ENCODE measurements around the gene PDCL2. TPM values are rescaled to one million over a fixed set of nuclear protein-coding genes. Genes with fewer than 3 reads are reported as not detected.

The PDCL2 gene
- polyA plus RNA-seq, 3 donors, result not detected

DNA sequence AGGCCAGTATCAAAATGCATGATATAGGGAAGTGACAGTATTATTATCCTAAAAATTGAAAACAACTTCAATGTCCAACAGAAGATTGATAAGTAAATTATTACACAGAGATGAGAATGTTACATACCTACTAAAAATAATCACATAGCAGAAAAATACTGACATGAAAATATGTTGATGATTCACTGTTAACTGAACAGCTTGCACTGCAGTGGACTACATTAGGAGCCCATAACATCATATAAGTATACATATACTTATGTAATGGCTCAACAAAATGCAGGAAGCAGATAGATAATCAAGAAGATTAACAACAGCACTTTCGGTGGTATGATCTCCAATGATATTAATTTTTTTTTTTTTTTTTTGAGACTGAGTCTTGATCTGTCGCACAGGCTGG lies 52.4 kb downstream of the PDCL2 start:
- no peak for DNase-seq

DNA sequence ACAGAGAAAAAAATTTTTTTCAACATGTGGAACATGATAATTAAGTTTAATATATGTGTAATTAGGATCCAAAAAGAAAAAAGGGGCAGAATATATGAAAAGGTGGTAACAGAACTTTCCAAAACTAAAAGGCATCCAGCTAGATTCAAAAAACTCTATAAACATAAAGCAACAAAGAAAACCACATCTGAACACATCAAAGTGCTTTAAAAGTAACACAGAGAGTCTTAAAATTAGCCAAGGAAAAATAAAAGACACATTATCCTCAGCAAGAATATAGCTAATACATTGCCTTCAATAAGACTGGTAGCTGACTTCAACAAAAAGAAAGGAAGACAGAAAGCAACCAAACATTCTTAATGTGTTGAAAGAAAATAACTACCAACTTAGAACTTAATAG lies 53.5 kb downstream of the PDCL2 start:
- no peak for DNase-seq

DNA sequence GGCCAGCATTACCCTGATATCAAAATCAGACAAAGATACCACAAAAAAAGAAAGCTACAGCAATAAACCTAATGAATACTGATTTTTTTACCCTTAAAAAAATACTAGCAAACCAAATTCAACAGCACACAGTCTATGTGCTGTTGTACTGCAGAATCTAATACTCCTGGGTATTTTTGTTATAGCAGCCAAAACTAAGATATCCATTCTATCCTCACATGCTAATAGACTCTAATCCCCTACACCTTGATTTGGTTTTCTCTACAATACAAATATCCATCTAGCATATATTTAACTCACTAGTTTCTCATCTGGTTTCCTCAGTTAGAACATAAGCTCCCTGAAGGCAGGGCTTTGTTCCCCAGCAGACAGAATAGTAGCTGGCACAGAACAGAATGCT lies 57.7 kb downstream of the PDCL2 start:
- DNase-seq, result no peak

- no peak for DNase-seq
Observed at GRCh38 chr4:55530691-55531090, 61.4 kb downstream of the PDCL2 start.

DNA sequence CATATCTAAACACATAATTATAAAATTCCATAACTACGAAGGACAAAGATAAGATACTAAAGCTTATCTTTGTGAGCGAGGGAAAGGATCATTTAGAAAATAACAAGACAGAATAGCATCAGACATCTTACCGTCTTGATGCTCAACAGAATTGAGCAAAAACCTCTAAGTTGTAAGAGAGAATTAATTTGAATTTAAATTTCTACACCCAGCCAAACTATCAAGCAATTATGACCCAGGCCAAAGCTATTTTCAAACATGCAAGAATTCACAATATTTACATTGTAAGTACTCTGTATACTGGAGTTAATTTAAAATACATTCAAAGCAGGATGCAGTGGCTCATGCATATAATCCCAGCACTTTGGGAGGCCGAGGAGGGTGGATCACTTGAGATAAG lies 61.9 kb downstream of the PDCL2 start:
- no peak for DNase-seq

GRCh38 chr4:55528491-55528890 lies 63.6 kb downstream of the PDCL2 start:
- DNase-seq, result no peak

GRCh38 chr4:55524844-55525571 lies 67.0 kb downstream of the PDCL2 start:
- DNase-seq, result no peak

DNA sequence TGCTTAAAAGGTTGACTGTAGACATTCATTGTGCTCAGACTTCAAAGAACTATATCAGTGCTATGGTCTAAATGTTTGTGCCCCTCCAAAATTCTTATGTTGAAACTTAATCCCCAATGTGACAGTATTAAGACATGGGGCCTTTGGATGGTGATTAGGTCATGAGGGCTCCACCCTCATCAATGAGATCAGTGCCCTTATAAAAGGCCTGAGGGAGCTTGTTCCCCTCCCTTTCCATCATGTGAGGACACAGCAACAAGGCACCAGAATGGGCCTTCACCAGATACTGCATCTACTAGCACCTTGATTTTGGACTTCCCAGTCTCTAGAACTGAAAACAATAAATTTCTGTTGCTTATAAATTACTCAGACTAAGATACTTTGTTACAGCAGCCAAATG lies 73.6 kb downstream of the PDCL2 start:
- no peak for DNase-seq

- DNase-seq, result no peak
Observed at GRCh38 chr4:55517526-55518229, 74.4 kb downstream of the PDCL2 start.

DNA sequence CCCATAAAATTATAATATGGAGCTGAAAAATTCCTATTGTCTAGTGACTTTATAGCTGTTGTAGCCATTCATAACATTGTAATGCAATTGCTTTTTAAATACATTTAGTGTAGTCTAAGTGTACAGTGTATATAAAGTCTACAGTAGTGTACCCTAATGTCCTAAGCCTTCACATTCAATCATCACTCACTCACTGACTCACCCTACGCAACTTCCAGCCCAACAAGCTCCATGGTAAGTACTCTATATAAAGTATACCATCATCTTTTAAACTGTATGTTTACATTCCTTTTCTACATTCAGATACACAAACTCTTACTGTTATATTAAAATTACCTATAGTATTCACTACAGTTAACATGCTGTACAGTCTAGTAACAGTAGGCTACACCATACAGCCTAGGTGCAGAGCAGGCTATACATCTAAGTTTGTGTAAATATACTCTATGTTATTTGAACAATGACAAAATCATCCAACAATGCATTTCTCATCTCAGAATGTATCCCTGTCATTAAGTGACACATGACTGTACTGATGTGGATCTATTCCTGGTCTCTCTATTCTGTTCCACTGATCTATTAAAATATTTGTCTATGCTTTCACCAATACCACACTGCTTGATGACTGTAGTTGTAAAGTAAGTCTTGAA lies 79.0 kb downstream of the PDCL2 start:
- no peak for DNase-seq

- no peak for DNase-seq
Observed at GRCh38 chr4:55512077-55512476, 80.0 kb downstream of the PDCL2 start.

GRCh38 chr4:55510685-55511084 lies 81.4 kb downstream of the PDCL2 start:
- no peak for DNase-seq

GRCh38 chr4:55509266-55509665 lies 82.8 kb downstream of the PDCL2 start:
- no peak for DNase-seq

GRCh38 chr4:55507612-55508011 lies 84.4 kb downstream of the PDCL2 start:
- no peak for DNase-seq

Other genes starting within 250 kb of the PDCL2 start
- 10 to 100 TPM; 18.6 to 29.0 (median 21.7) TPM for gene SRD5A3, start 246.0 kb downstream of the PDCL2 start, polyA plus RNA-seq (ENCODE audit: insufficient read length in 3 of 3)
- gene TMEM165, start 196.3 kb downstream of the PDCL2 start, polyA plus RNA-seq (ENCODE audit: insufficient read length in 3 of 3), result 10 to 100 TPM; 71.1 to 87.6 (median 85.8) TPM
- 10 to 100 TPM; 17.7 to 24.2 (median 21.2) TPM for gene CLOCK, start 45.3 kb downstream of the PDCL2 start, polyA plus RNA-seq (ENCODE audit: insufficient read length in 3 of 3)
- 10 to 100 TPM; 10.4 to 12.1 (median 11.6) TPM for gene NMU, start 44.1 kb upstream of the PDCL2 start, polyA plus RNA-seq (ENCODE audit: insufficient read length in 3 of 3)
- not detected for gene EXOC1L, start 227.5 kb upstream of the PDCL2 start, polyA plus RNA-seq (ENCODE audit: insufficient read length in 3 of 3)

Measured in renal pelvis (tissue), 4 donors.